Measurements from ENCODE around the gene NAV2. TPM values are rescaled to one million over a fixed set of nuclear protein-coding genes. Genes with fewer than 3 reads are reported as not detected.

Gene NAV2
- total and polyA plus RNA-seq, 2 experiments from 2014 or later, result 26.0 to 45.0 TPM

GRCh38 chr11:19800714-19801519, 88.3 kb downstream of the NAV2 start:
- Mint-ChIP-seq H3K4me1 (peaks cover 73% of the 10 kb centered on the region), H3K27ac (peak overlapping the region; percentile 85), H3K36me3 (ENCODE audit: low read depth) (peaks cover 28% of the 10 kb centered on the region), H3K4me3 (no peak overlapping the region), H3K9me3 (no peaks in the 10 kb centered on the region), H3K27me3 (ENCODE audit: insufficient read depth, low read depth, poor library complexity) (peaks cover 7% of the 10 kb centered on the region)
- peak; percentile 54 to 68 for TF ChIP-seq CTCF (conservative IDR thresholded peaks at IDR 0.05; ENCODE audit: low read depth in 2 of 2)
- TF ChIP-seq POLR2AphosphoS5 (IDR thresholded peaks at IDR 0.05; ENCODE audit: low read depth), result no peak
- no peak for TF ChIP-seq ZNF462 (CRISPR knock-in tag; IDR thresholded peaks at IDR 0.05)
- Histone ChIP-seq H3K4me2 (peak overlapping the region; percentile 31; the same call in 1 of the 2 replicates), H3K36me3 (ENCODE audit: insufficient read depth) (no peaks in the 10 kb centered on the region), H3K4me1 (ENCODE audit: insufficient read depth) (peaks cover 46% of the 10 kb centered on the region), H2AFZ (no peak overlapping the region), H4K20me1 (replicated peaks; ENCODE audit: insufficient read depth) (no peaks in the 10 kb centered on the region; the same call in 1 of the 2 replicates), H3K27ac (ENCODE audit: low read depth) (0 out of 2 replicates have a peak overlapping the region, but pooled peaks have one; percentile 63), H3K79me2 (replicated peaks; ENCODE audit: insufficient read depth) (peaks cover 85% of the 10 kb centered on the region), H3K9me2 (ENCODE audit: insufficient read depth) (peaks cover 5% of the 10 kb centered on the region; the same call in 1 of the 2 replicates), H3F3A (replicated peaks; ENCODE audit: low read depth) (peaks cover 3% of the 10 kb centered on the region; the same call in 1 of the 2 replicates), H3K4me3 (no peak overlapping the region), H3K27me3 (ENCODE audit: insufficient read depth) (no peaks in the 10 kb centered on the region)
- DNase-seq (ENCODE audit: low spot score), result peak; percentile 50
- ATAC-seq, result peak; percentile 81

All from GM23338 (cell line).